Measurements from ENCODE around the gene DHX40.

GRCh38 chr17:59651346-59651745 lies 85.9 kb downstream of the DHX40 start:
- TF ChIP-seq EZH2phosphoT487 (IDR thresholded peaks at IDR 0.05; ENCODE audit: low read depth, severe bottlenecking, unreplicated experiment): no peak
- TF ChIP-seq CTCF (IDR thresholded peaks at IDR 0.05; ENCODE audit: poor library complexity): no peak
